ENCODE results near the gene KCNJ10. TPM values are rescaled to one million over a fixed set of nuclear protein-coding genes. Genes with fewer than 3 reads are reported as not detected.

KCNJ10 gene
- polyA plus RNA-seq, 1 donor (not counting 4 experiments of a cell fraction or from before 2014, with no cell fraction given): not detected

DNA sequence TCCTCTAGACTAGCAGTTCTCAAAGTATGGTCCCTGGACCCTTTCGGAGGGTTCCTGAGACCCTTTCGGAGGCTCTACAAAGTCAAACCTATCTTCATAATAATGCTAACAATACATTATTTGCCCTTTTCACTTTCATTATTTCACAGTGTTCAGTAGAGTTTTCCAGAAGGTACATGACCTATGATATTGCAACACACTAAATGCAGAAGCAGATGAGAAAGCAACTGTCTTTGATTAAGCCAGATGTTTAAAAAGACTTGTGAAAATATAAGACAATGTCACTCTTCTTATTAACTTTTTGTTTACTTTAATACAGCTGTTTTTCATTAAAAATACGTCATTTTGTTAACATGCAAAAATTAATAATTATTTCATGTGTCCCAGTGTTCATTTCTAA, 5.8 kb downstream of the KCNJ10 start:
- FAIRE-seq (no peak), DNase-seq (ENCODE audit: low read depth, low spot score) (no peak)
- Histone ChIP-seq H3K27ac (ENCODE audit: control insufficient read depth, insufficient read depth, low read length) (no peak overlapping the region), H3K4me3 (ENCODE audit: control insufficient read depth in 2 of 3, extremely low read depth in 1 of 3, insufficient read depth in 2 of 3, low read depth in 1 of 3, low read length in 3 of 3) (no peak overlapping the region), H3K79me2 (ENCODE audit: control insufficient read depth, insufficient read depth, low read length) (no peaks in the 10 kb centered on the region), H3K9me3 (ENCODE audit: control insufficient read depth, low read depth, low read length) (no peaks in the 10 kb centered on the region), H3K9me1 (ENCODE audit: control insufficient read depth, extremely low read depth, insufficient read depth, low read length) (no peaks in the 10 kb centered on the region), H2AFZ (ENCODE audit: control insufficient read depth, low read length) (no peak overlapping the region), H3K4me2 (ENCODE audit: control insufficient read depth, extremely low read depth, insufficient read depth, low read depth, low read length) (no peak overlapping the region), H3K9ac (ENCODE audit: control insufficient read depth, extremely low read depth, insufficient read depth, low read length) (no peak overlapping the region), H4K20me1 (ENCODE audit: control insufficient read depth, extremely low read depth, insufficient read depth, low read length) (no peaks in the 10 kb centered on the region), H3K36me3 (ENCODE audit: control insufficient read depth in 2 of 2, extremely low read depth in 1 of 2, insufficient read depth in 2 of 2, low read length in 2 of 2) (no peaks in the 10 kb centered on the region), H3K4me1 (ENCODE audit: control insufficient read depth, extremely low read depth, insufficient read depth, low read length) (peaks cover 3% of the 10 kb centered on the region), H3K27me3 (ENCODE audit: control insufficient read depth, extremely low read depth, insufficient read depth, low read length) (peaks cover 46% of the 10 kb centered on the region)
- TF ChIP-seq EZH2 (IDR thresholded peaks at IDR 0.05; ENCODE audit: low read length) (no peak), CTCF (optimal IDR thresholded peaks at IDR 0.05 in 1 of 3, IDR thresholded peaks at IDR 0.05 in 1 of 3, conservative IDR thresholded peaks at IDR 0.05 in 1 of 3; ENCODE audit: extremely low read depth in 1 of 3, insufficient read depth in 2 of 3, low read length in 3 of 3) (no peak)
- dilution Hi-C loops (cut with MboI; ENCODE audit: extremely low pct_ligation_motif_present, low sequenced_read_pairs): no loop called here

GRCh38 chr1:160063176-160063575, 6.8 kb downstream of the KCNJ10 start:
- Histone ChIP-seq H3K4me3 (ENCODE audit: control insufficient read depth in 2 of 3, extremely low read depth in 1 of 3, insufficient read depth in 2 of 3, low read depth in 1 of 3, low read length in 3 of 3) (no peak overlapping the region), H3K9ac (ENCODE audit: control insufficient read depth, extremely low read depth, insufficient read depth, low read length) (no peak overlapping the region), H3K79me2 (ENCODE audit: control insufficient read depth, insufficient read depth, low read length) (no peaks in the 10 kb centered on the region), H3K27me3 (ENCODE audit: control insufficient read depth, extremely low read depth, insufficient read depth, low read length) (peaks cover 36% of the 10 kb centered on the region), H3K9me3 (ENCODE audit: control insufficient read depth, low read depth, low read length) (no peaks in the 10 kb centered on the region), H3K27ac (ENCODE audit: control insufficient read depth, insufficient read depth, low read length) (no peak overlapping the region), H3K4me2 (ENCODE audit: control insufficient read depth, extremely low read depth, insufficient read depth, low read depth, low read length) (no peak overlapping the region), H2AFZ (ENCODE audit: control insufficient read depth, low read length) (no peak overlapping the region), H3K9me1 (ENCODE audit: control insufficient read depth, extremely low read depth, insufficient read depth, low read length) (no peaks in the 10 kb centered on the region), H3K36me3 (ENCODE audit: control insufficient read depth in 2 of 2, extremely low read depth in 1 of 2, insufficient read depth in 2 of 2, low read length in 2 of 2) (no peaks in the 10 kb centered on the region), H3K4me1 (ENCODE audit: control insufficient read depth, extremely low read depth, insufficient read depth, low read length) (peaks cover 3% of the 10 kb centered on the region), H4K20me1 (ENCODE audit: control insufficient read depth, extremely low read depth, insufficient read depth, low read length) (no peaks in the 10 kb centered on the region)
- FAIRE-seq (no peak), DNase-seq (ENCODE audit: low read depth, low spot score) (no peak)
- dilution Hi-C loops (cut with MboI; ENCODE audit: extremely low pct_ligation_motif_present, low sequenced_read_pairs): no loop called here
- no peak for TF ChIP-seq CTCF (optimal IDR thresholded peaks at IDR 0.05 in 1 of 3, IDR thresholded peaks at IDR 0.05 in 1 of 3, conservative IDR thresholded peaks at IDR 0.05 in 1 of 3; ENCODE audit: extremely low read depth in 1 of 3, insufficient read depth in 2 of 3, low read length in 3 of 3)
- TF ChIP-seq EZH2 (IDR thresholded peaks at IDR 0.05; ENCODE audit: low read length): no peak

Data from keratinocyte (primary cell).